ENCODE results near the gene OSBPL2.

The OSBPL2 gene

DNA sequence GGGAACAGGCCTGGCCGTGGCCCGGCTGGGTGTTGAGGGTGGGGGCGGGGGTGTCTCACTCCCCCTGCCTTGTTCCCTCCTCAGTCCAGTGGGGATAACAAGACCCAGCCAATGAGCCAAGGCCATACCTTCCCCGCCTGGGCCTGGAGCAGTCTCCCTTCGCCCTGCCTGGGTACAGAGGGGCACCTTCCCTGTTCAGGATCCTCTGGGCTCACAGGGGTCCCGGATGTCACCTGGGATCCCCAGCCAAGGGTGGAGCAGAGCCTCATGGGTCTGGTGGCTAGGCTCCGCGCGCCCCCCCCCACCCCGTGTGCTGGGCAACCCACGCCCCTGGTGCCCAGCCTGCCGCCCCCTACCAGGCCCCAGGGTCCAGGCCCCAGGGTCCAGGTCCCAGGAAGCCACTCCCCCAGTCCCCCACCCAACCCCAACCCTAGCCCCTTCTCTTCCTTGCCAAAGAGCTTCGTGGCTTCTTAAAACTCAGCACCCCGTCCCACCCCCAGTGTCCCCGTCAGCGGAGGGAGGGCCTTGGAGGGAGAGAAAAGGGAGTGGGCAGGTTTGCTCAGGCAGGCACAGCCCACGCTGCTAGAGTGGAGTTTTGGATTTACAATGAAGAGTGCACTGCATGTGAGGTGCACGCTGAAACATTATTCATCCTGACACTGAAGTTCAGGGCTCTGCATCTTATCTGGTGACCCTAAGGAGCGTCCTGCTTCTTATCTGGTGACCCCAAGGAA, 30.1 kb upstream of the OSBPL2 start:
- DNase-seq, result no peak

DNA sequence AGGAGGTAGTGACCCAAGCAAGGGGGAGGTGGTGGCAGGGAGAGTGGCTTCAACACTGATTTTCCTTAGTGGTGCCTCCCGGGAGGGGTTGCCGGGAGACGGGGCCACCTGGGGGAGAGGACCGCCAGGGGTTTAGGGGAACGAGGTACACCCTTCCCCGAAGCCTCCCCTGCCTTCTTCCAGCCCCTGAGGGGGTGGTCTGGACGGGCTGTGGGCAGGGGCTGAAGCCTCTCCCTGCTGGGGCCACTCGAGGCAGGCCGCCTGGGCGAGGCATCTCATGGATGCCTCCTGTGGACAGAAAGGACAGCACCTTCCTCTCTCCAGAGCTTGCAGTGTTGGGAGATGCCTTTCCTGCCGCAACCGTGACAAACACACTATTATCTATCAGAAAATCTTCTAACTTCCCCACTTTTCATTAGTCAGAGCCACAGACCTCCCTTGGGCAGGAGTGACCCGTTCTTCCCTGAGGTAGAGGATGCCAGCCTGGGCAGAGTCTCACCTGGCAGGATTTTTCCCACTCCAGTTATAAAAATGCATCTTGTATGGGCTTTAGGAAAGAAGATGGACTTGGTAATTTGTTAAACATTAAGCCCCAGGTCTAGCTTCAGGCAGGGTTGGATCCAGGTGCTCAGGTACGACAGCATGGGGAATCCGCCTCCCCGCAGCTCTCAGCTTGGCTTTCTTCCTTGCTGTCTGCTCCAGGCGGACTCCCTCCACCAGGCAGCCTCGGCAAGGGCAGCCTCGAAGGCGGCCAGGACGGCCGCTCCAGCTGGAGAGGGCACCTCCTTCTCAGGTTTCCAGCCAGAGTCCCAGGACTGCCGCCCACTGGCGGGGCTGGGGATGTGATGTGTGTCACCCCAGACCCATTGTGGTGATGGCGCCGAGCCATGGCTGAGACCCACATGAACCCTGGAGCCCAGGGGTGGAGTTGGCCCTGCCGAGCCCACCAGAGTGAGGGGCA, 29.2 kb upstream of the OSBPL2 start:
- DNase-seq, result no peak

DNA sequence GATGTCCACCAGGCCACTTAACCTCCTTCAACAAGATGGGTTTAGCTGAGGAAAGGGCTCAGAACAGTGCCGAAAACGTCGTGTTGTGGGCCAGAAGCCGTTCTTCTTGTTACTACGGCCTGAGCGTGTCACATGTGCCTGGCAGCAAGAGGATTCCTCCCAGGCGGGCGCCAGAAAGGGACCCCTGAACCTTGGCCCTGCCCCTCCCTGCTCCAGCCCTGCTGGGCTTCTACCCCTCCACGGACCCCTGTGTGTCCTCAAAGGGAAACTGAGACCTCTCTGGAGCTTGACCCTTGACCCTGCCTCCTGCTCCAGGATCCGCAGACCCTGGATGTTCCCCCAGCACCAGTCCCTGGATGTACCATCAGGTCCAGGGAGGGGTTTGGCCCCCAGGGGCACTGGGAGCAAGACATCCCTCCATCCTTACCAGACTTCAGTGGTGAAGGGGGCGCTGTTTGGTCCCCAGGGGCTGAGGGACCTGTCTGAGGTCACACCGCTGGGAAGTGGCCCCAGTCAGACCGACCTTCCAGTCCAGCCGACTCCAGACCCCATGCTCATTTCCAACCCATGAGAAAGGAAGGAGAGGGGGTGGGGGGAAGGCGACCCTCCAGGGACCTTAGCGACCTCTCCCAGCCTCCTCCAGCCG, 28.3 kb upstream of the OSBPL2 start:
- DNase-seq, result no peak

DNA sequence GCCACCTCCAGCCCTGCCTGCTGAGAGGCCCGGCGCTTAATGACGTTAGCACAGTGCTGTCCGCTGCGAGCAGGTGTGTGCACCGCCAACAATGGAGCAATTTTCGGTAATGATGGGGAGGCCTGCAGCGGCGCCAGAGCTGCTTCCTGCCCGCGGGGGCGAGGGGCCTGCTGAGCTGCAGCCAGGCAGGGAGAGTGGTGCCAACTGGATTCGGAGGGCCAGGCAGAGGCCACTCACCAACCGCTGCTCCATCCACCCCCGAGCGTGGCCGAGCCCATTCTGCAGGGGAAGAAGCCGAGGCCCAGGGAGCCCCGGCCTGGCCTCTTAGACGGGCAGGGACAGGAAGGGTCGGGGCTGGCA, 27.8 kb upstream of the OSBPL2 start:
- DNase-seq, result no peak

DNA sequence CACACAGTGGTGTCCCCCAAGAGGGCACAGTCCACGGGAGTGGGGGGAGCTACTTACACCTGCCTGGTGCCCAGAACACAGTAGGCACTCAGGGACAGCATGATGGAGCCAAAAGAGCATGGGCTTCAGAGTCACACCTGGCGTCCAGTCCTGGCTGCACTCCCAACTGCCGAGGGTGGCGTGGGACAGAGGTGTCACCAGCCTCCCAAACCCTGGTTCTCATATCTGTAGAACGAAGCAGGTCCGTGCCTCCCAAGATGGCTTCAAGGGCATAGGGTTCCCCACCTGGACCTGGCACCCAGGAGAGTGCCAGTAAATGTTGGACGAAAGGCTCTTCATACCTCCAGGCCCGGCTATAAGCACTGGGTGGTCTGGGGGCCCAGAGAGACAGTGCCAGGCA, 27.1 kb upstream of the OSBPL2 start:
- DNase-seq, result no peak

DNA sequence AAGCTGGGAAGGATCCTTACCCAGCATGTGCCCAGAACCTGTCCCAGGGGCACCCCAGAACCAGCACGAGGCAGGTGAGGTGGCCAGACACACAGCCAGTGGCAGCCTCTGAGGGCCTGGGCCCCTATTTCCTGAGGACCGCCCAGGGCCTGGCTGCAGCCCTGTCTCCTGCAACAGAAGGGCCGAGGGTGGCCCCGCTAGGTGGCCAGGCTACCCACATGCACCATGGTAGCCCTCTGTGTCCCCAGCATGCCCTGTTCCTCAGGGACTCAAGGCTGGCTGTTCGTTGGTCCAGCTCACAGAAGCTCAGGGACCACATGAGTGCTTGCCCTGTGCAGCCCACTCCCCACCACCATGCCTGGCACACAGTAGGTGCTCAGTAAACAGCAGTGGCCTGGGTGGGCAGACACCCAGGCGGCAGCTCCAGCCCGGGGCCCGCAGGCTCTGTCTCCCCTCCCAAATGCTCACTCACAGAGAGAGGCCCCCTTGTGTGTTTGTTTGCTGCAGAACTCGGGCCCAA, 26.5 kb upstream of the OSBPL2 start:
- no peak for DNase-seq

DNA sequence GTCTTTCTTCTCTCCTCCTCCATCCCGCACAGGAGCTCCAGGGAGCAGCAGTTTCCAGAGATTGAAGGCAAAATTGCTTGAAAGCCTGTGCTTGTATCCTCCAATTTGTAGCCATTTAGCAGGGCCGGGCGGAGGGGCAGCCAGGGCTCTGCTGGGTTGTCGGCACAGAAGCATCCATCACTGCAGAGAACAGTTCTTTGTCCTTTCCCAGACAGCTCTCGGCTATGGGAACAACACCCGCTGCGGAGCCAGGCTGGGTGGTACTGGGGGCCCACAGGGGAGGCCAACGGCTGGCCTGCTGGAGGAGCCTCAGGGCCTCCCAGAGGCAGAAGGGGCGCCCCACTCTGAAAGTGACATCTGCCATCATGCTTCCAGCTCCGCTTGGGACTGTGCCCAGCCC, 26.0 kb upstream of the OSBPL2 start:
- no peak for DNase-seq

DNA sequence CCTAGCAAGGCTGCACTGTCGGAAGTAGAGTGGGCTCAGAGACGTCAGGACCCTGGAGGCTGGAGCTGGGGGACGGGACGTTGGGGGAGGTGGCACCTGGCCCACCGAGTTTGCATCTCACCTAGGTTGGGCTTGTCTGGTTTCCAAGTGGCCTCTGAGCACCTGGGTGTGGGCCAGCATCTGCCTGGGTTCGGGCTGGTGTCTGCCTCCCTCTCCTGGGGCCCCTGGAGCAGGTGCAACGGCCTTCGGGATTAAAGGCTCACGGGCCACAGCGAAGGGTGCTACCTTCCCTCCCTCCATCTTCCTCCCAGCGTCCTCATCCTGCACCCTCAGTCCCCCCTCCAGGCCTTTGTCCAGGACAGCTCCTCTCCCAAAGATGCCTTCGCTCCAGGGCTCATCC, 24.3 kb upstream of the OSBPL2 start:
- no peak for DNase-seq

DNA sequence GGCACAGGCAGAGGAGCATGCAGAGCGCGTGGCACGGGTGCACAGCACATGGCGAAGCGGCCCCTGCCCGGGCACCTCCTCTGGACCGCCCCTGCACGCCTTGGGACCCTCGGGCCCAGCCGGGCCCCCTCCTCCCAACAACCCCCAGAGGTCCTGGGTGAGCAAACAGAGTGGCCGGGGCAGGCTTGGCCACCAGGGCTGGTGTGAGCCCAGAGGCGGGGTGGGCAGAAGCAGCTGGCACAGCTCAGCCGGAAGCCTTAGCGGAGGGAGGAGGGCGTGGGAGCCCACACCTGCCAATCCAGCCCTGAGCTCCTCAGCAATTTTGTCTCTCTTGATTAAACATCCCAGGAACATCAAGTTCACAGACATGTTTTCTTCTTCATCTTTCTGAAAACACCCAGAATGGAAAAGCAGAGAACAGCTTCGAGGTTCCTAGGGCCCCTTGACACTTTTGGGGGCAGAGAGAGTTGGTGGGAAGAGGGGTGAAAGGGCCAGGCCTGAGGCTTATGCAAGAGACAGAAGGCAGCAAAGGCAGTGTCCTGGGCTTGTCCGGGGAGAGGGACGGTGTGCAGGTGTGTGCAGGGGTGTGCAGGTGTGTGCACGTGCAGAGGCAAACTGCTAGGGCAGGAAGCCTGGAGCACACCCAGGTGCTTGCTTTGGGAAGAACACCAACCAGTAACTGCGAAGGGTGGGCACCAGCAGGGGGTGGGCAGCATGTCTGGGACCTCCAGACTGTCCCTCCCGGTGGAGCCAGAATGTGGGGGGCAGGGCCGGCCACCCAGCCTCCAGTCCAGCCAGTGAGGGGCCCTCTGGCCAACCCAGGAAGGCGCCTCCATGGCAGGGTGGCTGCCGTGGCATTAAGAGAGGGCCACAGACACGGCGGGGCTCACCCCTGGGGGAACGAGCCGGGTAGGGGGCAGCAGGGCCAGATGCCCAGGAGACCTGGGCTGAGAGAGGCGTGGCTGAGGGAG, 23.0 kb upstream of the OSBPL2 start:
- no peak for DNase-seq

DNA sequence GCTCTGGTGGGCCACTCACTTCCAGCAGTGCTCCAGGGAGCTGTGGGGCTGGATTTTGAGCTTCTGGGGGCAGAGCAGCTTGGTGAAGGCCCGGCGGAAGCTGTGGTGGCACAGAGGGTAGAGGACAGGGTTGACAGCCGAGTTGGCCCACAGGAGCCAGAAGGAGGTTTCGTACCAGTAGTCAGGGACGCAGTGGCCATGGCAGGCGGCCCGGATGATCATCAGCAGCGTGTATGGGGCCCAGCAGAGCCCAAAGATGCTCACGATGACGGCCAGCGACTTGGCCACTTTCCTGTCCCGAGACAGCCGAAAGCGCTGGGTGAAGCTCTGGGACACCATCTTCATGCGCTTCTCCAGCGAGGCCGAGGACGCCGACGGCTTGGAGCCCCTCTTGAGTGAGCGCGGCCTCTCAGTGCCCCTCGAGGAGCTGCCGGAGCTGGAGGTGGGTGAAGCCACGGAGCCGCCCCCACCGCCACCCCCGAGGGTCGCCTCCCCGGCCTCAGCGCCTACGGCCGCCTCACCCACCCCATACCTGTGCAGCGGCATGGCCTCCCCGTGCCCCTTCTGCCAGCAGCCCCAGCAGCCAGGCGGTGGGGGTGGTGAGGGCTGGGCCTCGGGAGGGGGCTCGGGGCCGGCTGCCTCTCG, 22.2 kb upstream of the OSBPL2 start:
- no peak for DNase-seq

DNA sequence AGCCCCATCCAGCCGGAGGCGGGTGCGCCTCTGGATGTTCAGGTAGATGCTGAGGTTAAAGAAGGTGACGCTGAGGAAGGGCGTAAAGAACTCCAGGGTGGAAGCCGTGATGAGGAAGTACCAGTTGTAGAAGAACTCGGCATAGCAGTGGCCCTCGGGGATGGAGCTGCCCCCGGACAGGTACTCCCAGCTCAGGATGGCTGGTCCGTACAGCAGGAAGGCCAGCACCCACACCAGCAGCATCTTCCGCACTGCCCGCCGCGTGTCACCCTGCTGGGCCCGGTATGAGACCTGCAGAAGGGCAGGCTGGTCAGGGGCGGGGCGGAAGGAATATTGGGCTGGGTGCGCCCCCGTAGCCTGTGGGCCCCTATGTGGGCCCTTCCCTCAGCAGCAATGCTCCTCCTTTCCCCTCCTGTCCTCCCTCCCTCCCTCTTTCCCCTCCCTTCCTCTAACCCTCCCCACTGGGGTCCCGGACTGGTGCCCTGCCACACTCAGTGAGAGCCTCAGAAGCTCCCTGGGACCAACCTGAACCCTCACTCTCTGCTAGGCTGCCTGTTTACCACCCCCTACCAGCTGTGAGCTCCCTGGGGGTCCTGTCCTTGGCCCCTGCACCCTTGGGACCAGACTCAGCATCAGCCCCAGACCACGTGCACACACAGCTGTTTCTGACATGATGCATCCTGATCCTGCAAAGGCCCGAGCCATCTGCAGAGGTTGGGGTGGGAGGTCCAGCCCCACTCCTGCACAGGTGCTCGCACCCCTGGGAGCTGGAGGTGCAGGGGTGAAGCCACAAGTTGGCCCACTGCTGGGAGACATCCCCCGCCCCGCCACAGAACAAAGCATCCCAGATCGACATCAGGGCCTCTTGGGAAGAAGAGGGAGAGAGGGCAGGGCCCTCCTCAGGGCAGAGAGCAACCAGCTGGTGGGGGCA, 21.4 kb upstream of the OSBPL2 start:
- DNase-seq, result no peak

DNA sequence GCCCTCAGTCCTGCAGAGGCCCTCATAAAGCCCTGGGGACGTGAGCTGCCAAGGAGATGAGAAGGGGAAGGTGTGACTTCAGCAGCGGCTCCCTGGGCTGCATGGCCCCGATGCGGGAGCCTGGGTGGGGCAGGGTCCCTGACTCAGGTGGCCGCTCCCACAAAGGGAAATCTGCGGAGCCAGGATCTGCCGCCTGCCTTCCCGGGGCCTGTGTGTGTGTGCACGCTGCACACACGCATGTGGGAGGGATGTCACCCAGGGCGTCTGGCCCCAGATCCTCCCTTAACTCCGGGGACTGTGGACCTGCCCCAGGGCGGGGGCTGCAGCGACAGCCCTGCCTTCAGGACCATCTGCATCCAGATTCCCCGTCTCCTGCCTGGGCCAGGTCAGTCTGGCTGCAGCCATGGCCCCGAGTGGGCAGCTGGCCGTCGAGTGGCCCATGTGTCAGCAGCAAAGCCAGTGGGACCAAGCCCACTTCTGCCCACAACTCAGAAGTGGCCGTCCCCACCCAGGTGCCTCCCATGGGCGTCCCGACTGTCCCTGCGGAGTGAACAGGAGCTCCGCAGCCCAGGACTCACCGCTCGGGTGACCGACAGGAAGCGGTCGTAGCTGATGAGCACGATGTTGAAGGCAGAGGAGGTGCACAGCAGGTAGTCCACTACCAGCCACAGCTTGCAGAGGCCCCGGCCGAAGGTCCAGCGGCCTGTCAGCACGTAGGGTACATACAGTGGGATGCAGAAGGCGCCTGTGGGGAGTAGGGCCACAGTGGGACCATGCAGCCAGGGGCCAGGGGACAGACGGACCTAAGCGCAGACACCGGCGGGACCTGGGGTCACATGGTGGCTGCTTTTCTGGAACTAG, 20.2 kb upstream of the OSBPL2 start:
- no peak for DNase-seq

DNA sequence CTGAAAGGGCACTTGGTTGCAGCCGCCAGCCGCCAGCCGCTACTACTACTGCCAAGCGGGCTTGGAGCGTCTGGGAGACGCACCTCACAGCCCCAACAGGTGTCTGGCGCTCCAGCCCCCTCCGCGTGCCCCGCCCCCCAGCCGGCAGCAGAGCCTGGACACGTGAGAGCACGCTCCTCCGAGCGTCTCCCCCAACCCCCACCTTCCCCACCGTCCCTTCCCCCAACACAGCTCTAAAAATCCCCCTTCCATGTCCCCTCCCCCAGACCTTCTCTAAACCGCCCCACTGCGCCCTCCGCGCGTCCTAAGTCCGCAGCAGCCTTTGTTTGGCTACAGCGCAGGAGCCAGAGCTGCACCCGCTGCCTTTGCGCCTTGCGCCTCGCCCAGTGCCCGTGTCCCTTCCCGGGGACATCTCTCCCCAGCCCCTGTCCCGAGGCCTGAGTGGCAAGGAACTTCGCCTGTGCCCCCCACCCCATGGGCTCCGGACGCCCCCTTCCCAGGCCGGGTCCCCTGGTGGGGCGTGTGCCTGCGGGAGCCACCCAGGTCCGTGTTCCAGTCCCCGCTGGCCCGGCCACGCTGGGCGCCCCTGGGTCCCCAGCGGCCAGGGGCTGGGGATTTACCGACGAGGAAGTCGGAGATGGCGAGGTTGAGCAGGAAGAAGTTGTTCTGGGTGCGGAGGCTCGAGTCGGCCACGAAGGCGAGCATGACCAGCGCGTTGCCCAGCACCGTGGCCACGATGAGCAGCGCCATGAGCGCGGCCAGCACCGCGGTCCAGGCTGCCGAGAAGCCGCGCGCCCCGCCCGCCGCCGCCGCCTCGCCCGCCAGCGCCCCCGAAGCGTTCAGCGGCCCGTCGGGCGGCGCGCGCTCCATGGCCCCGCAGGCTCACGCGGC, 19.0 kb upstream of the OSBPL2 start:
- DNase-seq, result no peak

DNA sequence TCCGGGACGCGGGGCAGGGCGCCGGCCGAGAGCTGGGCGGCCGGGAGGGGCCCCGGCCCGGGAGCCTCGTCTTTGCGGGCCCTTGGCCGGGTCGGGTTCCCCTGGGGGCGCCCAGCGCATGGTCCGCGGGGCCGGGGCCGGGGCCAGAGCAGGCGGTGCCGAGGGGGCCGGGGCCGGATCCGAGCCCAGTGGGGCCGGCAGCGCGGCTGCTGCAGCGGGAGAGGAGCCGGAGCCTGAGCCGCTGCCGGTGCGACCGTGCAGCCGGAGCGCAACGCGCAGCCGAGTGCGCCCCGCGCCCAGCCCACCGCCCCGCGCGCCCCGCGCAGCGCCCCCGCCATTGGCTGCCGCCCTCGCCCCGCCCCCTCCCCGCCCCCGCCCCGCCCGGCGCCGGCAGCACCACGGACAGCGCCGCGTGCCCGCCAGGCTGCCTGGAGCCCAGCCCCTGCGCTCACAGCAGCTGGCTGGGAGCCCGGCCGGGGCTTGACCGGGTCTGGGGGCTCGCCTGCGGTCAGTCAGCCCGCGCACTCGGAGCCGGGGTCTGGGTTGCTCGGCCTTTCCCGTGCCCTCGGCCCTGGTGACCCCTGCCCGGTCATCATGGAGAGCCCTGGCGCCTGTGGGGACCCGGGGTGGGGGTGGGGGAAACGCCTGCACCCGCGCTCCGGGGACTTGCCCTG, 18.2 kb upstream of the OSBPL2 start, which contains the start of gene HRH3:
Gene HRH3, minus strand, starts transcription at position 287 of the 674 bp plus-strand sequence. CDS start 308 bp downstream, outside the sequence.
- DNase-seq, result peak; percentile 61

DNA sequence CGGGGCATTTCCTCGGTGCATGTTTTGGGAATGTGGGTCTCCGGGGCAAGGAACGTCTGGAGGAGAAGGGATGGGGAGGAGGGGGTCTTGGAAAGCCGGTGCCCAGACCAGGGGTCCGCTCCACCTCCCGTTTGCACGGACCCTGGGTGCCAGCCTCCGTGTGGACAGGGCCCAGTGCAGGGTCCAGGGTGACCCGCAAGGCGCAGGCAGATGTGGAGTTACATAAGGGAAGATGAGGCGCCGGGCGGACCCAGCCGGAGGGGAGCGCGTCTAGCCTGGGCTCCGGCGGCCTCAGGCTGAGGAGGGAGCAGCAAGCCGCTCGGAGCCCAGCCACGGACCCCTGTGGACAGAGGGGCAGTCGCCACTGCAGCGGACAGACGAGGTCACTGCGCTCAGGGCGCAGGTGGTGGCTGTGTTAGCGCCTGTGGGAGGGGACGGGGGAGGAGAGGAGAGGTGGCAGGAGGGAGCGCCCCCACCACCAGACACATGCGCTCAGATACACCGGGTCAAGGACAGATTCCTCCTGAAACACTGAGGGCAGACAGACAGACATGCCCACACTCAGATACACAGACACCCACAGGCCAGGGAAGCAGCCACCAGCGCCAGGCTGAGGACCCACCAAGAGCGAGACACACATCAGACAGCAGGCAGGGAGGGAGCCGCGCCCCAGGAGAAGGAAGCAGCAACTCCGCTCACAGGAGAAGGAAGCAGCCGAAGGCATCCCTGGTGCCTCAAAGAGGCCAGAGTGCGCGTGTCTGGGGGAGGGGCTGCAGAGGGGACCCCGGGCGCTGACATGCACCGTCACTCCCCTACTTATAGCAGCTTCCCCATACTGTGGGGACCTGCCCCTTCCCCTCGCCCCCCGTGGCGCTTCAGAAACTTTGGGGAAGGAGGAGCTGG, 17.4 kb upstream of the OSBPL2 start:
- no peak for DNase-seq

DNA sequence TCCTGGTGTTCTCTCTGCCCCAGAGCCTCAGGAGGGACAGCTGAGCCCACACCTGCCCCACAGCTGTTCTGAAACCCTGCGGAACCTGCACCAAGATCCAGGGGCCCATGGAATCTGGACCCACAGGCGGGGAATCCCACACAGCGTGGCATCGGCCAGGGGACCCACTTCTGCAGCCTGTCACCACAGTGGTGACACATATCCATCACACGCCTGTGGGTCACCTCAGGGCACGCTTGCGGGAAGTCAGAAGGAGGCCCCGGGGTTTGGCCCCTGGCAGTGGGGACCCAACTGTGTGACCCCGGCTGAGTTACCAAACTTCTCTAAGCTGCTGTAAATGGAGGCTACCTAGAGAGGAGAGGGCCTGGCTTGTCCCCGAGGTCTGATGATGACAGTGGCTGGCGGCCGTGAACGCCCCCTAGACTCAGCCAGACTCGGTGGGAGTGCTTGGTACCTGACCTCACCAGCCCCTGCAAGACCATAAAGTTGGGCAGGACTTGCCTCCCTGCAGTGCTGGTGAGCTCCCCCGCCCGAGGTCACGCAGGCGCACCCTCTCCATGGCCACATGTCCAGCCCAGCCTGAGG, 16.0 kb upstream of the OSBPL2 start:
- no peak for DNase-seq

All from CD4-positive, alpha-beta T cell treated with Interleukin-6 for 4 hours (primary cell).